ENCODE results near the gene PHF2. TPM values are rescaled to one million over a fixed set of nuclear protein-coding genes. Genes with fewer than 3 reads are reported as not detected.

Gene PHF2
- total RNA-seq, 1 experiment from 2014 or later = 22.2 TPM

DNA sequence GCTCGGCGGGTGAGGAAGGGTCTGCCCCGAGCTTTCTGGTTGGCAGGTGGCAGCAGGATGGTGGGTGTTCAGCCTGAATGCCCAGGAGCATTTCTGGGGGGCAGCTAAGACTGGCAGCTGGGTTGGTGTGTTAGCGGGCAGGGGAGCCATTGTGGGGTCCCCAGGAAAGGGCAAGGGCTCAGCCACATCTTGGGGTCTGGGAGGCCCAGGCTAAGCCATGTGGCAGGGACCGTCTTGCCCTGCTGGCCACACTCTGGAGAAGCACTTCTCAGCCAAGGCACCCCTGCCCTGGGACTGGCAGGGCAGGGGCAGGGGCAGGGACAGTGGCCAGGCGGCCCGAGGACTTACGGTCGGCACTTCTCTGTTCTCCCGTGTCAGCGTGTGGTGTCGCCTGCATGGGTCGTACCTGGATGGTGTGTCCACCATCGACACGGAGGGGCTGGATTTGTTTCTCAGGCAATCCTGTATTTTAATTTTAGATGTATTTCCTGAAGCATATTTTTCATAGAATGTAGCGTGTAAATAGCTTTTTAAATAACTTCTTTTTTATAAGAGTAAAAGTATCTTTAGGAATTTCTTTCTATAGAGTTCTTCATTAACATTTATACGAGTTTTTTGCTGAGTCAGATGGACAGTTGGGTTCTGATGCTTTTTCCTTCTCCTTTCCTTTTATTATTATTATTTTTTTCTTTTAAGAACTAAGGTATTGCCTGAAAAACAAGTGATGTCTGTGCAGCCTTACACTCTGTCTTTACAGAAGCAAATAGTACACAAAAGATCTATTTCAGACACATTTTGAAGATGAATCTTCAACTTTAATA, 102.0 kb downstream of the PHF2 start:
- DNase-seq (ENCODE audit: low spot score) = no peak

DNA sequence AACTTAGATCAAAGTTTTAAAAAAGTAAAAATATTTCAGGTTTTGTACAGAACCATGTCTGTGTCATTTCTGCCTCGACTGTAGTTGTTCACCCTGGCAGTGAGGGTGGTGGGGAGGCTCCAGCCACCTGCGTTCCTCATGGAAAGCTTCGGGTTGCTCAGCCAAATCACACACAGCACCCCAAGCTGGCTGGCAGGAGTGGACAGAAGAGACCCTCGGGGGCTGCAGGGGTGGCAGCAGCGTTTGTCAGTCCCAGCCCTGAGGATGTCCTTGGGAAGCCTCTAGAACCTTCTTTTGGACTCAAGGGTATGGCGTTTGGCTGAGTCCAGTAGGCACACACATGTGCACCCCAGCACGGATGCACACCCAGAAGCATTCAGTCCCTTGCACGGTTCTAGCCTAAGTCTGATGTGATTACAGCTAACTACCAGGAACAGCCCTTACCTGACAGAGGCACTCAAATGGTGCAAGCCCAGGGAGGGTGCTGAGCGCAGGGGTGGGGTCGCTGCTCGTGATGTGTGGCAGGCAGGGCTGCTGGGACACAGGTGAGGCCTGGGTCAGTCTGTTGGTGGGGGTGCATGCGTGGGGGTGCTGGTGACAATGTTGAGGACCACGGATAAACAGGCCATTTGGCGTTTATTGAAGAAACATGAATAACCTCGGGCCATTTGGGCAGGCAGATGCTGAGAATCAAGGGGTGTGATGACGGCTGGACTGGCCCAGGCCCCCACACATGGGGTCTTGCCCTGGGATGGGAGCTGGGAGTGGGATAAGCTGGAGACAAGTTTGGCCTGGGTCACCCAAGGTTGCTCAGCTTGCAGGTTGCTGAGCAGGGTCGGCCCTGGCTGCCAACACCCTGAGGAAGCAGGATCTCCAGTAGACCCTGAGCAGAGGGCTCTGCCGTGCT, 103.4 kb downstream of the PHF2 start:
- DNase-seq (ENCODE audit: low spot score) = no peak

DNA sequence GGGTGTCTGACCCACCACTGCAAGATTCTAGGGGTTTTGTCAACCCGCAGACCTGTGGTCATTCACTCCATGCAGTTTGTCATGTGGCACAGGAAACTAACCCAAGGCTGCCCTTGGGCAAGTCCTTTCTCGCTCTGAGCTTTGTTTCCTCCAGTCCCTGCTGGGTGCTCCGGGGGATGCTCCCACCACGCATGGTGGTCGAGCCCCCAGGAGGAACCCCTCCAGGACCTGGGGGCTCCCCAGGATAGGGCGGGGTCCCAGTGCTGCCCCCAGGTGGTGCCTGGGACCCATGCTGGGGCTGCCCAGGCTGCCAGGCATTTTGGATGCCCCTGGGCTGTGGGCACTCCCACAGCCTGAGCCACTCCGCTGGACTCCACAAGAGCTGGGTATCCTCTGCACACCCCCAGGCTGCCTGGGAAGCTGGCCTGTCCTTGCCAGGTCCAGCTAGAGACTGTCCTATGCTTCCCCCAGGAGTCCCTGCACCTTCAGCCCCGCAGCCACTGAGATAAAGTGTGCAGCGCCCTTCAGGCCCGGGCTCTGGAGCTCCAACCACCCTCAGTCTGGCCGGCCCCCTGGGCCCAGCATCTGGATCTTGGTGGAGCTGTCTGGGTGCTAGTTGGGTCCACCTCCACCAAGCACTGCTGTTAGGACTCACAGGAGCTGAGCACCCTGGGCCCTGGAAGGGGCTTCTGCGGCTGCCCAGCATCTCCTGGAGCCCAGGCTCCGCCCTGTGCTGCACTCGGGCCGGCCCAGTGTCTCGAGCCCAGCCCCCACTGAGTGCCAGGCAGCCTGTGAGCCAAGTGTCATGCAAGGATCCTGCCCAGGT, 104.3 kb downstream of the PHF2 start:
- no peak for DNase-seq (ENCODE audit: low spot score)

DNA sequence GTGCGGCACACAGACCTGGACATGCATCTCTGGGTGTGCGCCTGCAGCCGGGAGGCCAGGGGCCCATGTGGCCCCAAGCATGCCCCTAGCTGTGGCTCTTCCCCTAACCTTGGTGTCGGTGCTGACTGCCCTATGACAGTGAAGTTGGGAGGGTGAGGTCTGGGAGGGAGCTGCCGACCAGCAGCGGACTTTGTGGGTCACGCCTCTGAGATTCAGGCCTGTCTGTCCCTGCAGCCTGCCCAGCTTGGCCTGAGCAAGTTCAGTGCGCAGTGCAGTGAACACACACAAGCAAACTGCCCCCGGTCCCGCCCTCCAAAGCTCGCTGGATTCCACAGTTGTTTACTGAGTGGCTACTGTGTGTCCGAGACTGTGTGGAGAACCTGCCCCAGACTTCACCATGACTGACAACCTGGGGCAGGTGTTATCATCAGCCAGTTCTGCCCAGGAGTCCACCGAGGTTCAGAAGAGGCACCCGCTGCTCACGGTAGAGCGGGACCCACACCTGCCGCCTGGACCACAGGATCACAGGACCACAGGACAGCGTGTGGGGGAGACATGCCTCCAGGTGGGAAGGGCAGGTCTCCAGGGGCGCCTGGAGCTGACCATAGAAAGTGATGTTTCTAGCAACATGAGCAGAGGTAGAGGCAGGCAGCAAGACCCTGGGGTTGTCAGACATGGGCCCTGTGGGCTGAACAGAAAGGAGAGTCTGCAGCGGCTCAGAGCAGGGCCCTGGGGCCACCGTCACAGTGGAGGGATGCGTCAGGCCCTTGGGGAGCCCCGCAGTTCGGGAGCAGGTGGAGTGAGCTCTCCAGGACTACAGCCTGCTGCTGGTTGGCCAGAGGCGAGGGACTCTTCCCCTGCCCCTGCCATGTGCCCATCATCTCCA, 105.1 kb downstream of the PHF2 start:
- no peak for DNase-seq (ENCODE audit: low spot score)

DNA sequence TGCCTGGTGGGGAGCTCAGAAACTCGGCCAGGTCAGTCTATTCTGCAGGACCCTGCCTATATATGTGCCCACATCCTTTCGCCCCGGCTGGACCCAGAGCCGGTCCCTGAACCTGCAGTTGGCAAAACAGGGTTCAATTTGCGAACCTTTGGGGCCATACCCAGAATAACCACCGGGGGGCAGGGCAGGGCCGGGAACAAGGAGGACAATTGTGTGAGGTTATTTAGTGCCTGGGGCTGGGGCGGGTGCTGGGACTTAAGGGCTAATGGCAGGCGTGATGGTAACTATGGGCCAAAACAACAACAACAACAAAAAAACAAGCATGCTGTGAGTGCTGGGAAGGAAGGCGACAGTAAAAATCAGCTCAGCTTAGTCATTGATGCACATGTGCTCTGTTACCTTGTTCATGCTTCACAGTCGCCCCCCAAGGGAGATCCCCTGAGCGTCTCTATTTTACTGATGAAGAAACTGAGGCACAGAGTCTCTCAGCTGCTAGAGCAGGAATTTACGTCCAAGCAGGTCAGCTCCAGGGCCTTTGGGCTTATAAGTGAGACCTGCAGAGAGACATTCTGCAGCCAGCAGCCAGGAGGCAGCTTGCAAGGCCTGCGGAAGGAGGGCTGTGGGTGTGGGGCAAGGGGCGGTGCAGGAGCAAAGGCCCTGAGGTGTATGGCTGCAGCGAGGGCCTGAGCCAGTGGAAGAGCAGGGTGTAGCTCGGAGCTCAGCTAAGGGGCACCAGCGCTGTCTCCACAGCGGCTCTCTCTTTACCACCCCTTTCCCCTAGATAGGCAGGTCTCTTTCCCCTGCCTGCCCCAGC, 106.0 kb downstream of the PHF2 start:
- peak; percentile 19 for DNase-seq (ENCODE audit: low spot score)

DNA sequence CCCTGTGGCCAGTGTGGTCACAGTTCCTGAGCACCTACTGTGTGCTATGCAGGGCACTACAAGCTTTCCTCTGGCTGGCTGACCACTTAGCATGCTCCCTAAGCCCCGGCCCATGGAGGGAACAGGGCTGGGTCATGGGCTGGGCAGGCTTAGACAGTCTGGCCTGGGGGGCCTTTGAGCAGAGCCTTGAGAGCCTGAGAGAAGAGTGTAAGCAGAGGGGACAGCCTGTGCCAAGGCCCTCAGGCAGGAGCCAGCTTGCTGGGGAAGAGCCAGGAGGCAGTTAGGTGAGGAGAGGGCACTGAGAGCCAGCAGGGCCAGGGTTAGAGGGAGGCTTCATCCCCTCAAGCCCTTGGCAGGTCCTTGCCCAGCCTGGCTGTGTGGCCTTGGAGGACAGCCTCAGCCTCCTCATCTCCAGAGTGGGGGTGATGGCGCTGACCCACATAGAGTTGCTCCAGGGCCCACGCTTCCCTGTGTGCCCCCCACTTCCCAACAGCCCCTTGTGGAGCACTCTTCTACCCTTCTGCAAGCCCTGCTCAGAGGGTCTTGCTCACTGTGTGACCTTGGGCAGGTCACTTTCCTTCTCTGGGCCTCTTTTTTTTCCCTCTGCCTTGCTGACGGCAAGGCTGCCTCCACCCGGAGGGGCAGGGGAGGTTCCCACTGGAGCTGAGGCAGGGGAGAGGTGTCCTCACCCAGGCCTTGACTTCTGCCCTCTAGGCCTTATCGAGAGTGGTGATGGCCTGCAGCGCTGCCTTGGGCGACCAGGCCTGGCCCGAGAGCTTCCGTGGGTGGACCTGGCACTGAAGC, 107.1 kb downstream of the PHF2 start:
- DNase-seq (ENCODE audit: low spot score) = no peak

DNA sequence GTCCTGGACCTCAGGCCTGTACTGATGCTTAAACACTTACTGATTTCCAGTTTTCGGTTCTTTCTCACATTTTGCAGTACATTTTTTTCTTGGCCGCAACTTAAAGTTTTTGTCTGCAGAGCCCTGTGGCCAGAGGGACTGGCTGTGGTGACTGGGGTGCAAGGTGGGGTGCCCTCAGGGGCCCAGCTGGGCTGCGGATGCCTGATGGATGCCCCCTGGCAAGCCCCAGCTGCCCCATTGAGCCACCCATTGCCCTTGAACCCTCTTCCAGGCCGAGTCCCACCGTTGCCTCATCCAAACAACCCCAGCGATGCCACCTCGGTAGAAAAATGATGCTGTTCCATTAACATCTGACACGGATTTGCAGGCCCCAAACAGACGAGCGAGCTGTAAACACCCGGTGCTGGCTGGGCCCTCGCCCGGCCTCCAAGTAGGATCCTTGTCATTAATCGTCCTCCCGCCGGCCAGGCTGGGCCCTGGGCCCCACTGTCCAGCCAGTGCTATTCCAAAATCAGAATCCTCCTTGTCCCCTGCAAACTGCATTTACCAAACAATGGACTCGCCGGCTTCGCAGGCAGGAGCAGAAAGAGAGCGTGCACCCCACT, 107.9 kb downstream of the PHF2 start:
- DNase-seq (ENCODE audit: low spot score) = no peak

DNA sequence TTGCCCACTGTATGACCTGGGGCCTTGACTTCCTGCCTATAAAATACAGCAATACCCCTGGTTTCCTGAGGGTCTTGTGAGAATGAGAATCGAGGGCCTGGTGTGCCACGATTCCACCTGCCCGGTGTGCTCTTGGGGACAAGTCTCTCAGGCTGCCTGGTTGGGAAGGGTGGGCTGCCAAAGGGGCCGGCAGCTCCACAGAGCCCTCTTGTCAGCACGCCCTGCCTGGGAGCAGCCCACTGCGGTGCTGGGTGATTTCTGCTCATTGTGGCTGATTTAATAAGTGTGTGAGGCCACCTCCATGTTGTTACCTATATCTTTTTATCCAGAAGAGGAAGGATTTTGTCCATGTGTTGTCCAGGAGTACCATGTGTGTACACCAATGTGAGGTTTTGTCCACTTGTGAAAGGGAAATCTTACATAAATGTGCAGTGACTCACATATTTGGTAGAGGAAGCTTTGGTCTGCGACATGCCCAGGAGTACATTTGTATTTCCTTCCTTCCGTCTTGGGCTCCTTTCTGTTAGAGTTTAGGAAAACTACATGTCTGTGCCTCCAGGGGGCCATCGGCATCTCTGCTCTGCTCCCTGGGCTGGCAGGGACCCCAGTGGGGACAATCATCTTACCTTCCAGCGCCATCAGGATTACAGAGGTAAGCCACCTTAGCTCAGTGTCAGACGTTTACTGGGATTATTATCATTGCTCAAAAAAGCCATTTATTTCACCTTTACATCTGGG, 108.6 kb downstream of the PHF2 start:
- no peak for DNase-seq (ENCODE audit: low spot score)

DNA sequence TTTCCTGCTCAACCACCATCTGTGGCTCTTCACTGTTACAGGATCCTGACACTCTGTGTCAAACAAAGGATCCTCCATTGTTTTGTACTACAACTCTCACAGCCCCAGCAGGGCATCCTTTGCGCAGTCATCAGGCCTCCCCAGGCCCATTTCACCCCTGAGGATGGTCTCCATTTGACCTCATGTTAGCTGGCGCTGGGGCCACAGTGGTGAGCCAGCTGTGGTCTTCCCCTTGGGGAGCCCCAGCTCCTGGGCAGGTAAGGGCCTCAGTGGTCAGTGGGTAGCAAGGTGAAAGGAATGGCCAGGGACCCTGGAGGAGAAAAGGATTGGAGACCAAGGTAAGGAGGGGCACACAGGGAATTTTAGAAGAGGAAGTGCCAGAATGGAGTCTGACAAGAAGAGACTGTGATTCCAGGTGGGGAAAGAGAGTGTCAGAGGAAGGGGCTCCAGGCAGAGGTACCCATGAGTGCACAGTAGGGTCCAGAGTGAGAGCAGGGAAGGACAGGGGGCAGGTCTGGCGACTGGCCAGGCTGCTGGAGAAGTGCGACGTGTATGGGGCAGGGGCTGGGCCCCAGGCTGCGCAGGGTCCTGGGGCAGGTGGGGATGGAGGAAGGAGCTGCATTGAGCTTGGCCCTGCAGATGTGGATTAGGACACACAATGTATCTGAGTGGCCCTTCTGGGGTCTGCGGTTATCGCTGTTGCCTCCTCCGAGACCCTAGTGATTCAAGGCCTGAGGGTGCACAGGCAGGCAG, 109.9 kb downstream of the PHF2 start:
- DNase-seq (ENCODE audit: low spot score) = no peak

DNA sequence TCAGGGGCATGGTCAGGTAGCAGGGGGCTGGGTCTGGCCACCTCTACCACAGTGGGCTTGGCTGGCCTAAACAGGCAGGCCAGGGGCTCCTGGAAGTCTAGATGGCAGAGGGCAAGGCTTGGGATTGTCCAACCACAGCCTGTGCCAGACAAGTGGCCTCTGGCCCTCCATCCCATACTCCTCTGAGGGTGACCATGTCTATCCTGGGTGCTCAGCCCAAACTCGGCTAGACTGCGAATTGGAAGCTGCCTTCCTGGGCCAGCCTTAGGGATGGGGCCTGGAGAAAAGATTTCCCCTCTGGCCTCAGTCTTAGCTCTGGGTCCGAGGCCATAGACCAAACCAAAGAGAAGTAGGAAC, 110.5 kb downstream of the PHF2 start:
- no peak for DNase-seq (ENCODE audit: low spot score)

DNA sequence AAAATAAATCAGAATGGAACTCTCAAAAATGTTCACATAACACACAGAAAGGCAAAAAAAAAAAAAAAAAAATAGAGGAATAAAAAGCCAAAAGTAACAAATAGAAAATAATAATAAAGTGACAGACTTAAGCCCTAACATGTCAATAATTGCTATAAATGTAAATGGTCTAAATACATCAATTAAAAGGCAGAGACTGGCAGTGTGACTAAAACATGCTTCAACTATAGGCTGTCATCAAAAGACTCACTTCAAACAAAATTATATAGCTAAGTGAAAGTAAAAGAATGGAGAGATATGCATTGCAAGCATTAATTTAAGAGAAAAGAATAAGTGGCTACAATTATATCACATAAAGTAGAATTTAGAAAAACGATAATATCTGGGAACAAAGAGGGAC, 114.2 kb downstream of the PHF2 start:
- DNase-seq (ENCODE audit: low spot score) = no peak

DNA sequence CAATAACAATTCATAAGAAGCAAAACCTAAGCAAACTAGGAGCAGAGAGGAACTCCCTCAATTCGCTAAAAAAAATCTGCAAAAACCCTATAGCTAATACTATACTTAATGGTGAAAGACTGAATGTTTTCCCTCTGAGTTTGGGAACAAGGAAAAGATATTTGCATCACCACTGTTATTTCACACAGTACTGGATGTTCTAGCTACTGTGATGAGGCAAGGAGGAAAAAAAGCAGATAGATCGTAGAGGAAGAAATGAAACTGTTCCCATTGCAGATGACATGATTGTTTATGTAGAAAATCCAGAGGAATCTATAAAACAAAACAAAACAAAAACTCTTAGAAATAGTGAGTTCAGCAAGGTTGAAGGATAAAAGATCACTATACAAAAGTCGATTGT, 116.7 kb downstream of the PHF2 start:
- DNase-seq (ENCODE audit: low spot score) = no peak

DNA sequence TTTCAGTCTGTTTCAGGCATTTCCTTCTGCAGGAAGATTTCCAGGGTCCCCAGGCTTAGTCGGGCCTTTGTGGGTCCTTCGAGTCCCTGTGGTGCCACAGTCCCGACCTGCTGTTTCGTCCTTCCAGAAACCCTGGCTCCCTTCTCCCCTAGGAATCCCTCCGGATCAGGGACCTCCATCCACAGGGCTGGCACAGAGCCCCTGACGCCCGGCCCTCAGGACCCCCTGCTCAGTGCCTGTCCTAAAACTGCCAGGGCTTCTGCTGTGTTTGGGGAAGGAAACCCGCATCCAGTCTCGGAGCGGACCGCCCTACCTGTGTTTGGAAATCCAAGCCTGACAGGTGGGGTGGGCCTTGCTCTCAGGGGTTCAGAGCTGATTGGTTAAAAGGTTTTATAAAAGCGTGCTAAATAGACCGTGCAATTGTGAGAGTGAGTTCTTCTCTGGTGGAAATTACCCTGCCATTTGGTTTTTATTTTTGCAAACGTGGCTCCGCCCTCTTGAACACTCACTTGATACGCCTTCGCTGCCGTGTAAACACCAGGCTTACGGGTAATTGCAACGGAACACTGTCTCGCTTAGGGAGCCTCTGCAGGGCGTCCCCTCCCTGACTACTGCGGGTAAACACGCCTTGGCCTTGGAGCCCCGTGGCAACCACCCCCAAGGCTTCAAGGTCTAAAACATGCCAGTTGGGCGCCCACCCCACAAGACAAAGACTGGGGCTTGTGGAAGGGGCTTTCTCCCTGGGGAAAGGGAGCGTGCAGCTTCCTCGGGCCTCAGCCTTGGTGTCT, 121.2 kb downstream of the PHF2 start:
- DNase-seq (ENCODE audit: low spot score) = no peak

DNA sequence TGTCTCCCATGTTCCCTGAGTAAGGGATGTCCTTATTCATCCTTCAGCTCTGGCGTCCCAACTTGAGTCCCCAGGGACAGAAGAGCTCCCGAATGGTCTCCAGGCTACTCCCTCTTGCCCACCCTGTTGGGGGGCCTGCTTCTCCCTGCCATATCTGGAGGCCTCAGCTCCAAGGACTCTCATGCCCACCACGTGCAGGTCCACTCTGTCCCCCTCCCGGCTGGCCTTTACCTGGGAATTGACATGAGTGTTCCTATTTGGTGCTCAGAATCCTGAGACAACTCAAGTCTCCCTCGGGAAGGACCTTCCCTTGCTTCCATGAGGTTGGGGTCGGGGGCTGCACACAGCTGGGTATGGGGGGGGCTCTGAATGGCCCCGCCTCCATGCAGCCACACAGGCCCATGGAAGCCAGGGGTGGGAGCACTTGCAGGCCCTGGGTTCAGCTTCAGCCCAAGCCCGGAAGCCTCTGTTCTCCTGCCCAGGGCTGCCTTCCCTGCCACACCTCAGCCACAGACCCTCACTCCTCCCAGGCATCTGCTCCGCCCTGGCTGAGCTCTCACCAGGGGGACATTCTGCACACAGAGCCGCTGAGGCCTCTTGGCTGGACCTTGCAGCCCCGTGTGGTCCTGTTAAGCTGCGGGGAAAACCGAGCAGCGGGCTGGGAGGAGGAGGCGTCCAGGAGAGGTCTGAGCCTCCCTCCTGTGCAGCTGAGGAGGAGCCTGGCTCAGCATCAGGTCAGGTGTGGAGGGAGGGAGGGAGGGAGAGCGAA, 121.9 kb downstream of the PHF2 start:
- no peak for DNase-seq (ENCODE audit: low spot score)

DNA sequence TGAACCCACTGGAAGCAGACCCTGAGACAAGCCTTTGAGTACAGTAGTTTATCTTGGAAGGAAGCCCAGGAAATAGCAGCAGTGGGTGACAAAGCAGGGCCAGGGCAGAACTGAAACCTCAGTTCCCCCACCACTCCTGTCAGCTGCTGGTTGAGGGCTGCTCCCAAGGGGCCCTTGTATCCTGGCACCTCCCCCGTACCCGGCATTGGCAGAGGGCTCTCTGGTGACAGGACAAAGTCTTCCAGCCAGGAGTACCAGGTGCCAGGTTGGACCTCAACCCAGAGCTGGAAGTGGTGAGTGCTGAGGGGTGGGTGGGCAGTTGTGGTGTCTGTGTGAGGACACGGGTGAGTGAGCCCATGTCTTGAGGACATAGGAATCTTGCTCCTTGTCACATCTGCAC, 123.3 kb downstream of the PHF2 start:
- DNase-seq (ENCODE audit: low spot score) = no peak
